Dendritic cell treated with granulocyte-macrophage colony-stimulating factor and Interleukin-4, amounts not matched to agents 40 ng/mL and 50 ng/mL, for 4 days (primary cell): Measurements from ENCODE around the gene DCLK1.
"Not testable (repeated sequence)": the region's sequence is repeated elsewhere in the genome, so short reads cannot be mapped to it uniquely, and the experiment has no call there.

ENCODE experiments used
- H3K27ac Mint-ChIP-seq: one replicate; pipeline ENCODE4 v1.8.0; 2022; ENCODE audit warnings: mild to moderate bottlenecking, mixed read lengths
- H3K27me3 Mint-ChIP-seq: one replicate; pipeline ENCODE4 v1.8.0; 2022; ENCODE audit warnings: mild to moderate bottlenecking, mixed read lengths
- H3K36me3 Mint-ChIP-seq: one replicate; pipeline ENCODE4 v1.8.0; 2022; ENCODE audit warnings: low read depth, mixed read lengths
- H3K4me1 Mint-ChIP-seq: one replicate; pipeline ENCODE4 v1.8.0; 2022; ENCODE audit warnings: low read depth, mixed read lengths
- H3K4me3 Mint-ChIP-seq: one replicate; pipeline ENCODE4 v1.8.0; 2022; ENCODE audit warnings: mild to moderate bottlenecking, moderate library complexity, mixed read lengths
- H3K9me3 Mint-ChIP-seq: one replicate; pipeline ENCODE4 v1.8.0; 2022; ENCODE audit warnings: mixed read lengths
- intact Hi-C: fragments of 100-400 bp; cut with micrococcal nuclease; formaldehyde crosslinking; loops from one replicate; pipeline ENCODE4 v1.15.0; 2022

Gene DCLK1

GRCh38 chr13:36115306-36115705 lies 15.9 kb downstream of the DCLK1 start:
- intact Hi-C loops, result no loop called here
- H3K36me3 Mint-ChIP-seq, result no peaks in the 10 kb centered on the region
- H3K4me1 Mint-ChIP-seq, result no peaks in the 10 kb centered on the region
- no peak overlapping the region for H3K27ac Mint-ChIP-seq
- no peak overlapping the region for H3K4me3 Mint-ChIP-seq
- no peaks in the 10 kb centered on the region for H3K27me3 Mint-ChIP-seq
- no peaks in the 10 kb centered on the region for H3K9me3 Mint-ChIP-seq

- Mint-ChIP-seq H3K27me3 (no peaks in the 10 kb centered on the region), H3K36me3 (no peaks in the 10 kb centered on the region), H3K4me1 (no peaks in the 10 kb centered on the region), H3K27ac (no peak overlapping the region), H3K9me3 (no peaks in the 10 kb centered on the region), H3K4me3 (no peak overlapping the region)
- intact Hi-C loops, result no loop called here
These were observed 16.9 kb downstream of the DCLK1 start for GRCh38 chr13:36114233-36114632.

GRCh38 chr13:36108954-36109353 lies 22.2 kb downstream of the DCLK1 start:
- intact Hi-C loops, result no loop called here
- H3K36me3 Mint-ChIP-seq, result no peaks in the 10 kb centered on the region
- no peaks in the 10 kb centered on the region for H3K4me1 Mint-ChIP-seq
- H3K27me3 Mint-ChIP-seq, result no peaks in the 10 kb centered on the region
- no peak overlapping the region for H3K27ac Mint-ChIP-seq
- no peak overlapping the region for H3K4me3 Mint-ChIP-seq
- H3K9me3 Mint-ChIP-seq, result no peaks in the 10 kb centered on the region

DNA sequence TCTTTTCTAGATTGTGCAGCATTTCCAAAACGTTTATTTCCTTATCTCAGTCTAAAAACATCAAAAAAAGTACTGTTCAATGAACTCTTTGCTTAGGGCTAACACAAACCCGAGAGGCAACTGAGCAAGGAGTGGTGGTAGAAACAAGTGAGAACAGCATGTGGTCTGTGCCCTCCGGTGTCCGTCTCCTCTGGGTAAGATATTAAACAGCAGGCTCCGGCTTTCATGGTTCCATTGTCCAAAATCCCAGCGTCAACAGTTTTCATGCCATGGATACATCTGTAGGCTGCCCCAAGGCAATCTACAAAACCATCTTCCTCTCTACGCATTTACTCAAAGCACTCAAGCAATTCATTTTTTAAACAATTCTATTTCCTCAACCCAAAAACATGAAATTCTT lies 22.8 kb downstream of the DCLK1 start:
- no peaks in the 10 kb centered on the region for H3K27me3 Mint-ChIP-seq
- H3K4me1 Mint-ChIP-seq, result no peaks in the 10 kb centered on the region
- no peaks in the 10 kb centered on the region for H3K9me3 Mint-ChIP-seq
- no peaks in the 10 kb centered on the region for H3K36me3 Mint-ChIP-seq
- intact Hi-C loops, result no loop called here
- H3K4me3 Mint-ChIP-seq, result no peak overlapping the region
- no peak overlapping the region for H3K27ac Mint-ChIP-seq

DNA sequence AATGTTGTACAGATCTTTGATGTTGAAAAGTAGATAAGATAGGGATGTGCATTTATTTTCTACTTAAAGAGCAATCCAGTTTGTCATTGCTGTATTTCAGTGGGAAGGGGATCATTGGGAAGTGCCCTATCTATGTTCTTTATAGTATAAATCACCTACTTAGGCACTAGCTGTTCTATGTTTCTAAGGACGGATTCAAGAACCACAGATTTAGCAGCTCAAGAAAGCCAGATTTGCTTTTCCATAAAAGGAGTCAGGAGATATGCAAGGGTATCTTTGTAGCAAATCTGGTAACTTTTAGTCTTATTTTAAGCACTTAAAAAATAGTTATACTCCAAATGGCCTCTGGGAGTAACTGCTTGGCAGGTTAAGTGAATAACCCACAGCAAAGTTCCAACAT lies 23.7 kb downstream of the DCLK1 start:
- Mint-ChIP-seq H3K36me3 (no peaks in the 10 kb centered on the region), H3K27me3 (no peaks in the 10 kb centered on the region), H3K27ac (no peak overlapping the region), H3K4me3 (no peak overlapping the region), H3K4me1 (no peaks in the 10 kb centered on the region), H3K9me3 (no peaks in the 10 kb centered on the region)
- intact Hi-C loops, result no loop called here

GRCh38 chr13:36105726-36106125 lies 25.5 kb downstream of the DCLK1 start:
- H3K36me3 Mint-ChIP-seq, result no peaks in the 10 kb centered on the region
- no peak overlapping the region for H3K27ac Mint-ChIP-seq
- intact Hi-C loops, result no loop called here
- no peaks in the 10 kb centered on the region for H3K9me3 Mint-ChIP-seq
- H3K4me3 Mint-ChIP-seq, result no peak overlapping the region
- no peaks in the 10 kb centered on the region for H3K27me3 Mint-ChIP-seq
- H3K4me1 Mint-ChIP-seq, result no peaks in the 10 kb centered on the region

DNA sequence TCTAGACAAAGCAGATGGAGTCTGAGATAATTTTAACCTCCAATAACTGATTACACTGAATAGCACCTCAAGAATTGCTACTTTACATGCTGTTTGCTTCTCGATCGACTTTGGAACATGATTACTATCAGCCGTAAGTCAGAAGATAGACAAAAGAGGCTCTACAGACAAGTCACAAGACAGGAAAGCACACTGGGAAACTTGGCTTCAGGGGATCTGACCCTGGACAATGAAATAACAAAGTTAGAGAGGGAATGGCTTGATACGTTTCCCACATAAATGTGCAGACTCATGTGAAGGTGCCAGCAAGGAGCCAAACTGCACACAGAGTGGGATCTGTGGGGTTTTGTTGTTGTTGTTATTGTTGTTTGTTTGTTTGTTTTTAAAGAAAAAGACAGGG lies 28.5 kb downstream of the DCLK1 start:
- Mint-ChIP-seq H3K4me3 (no peak overlapping the region), H3K9me3 (no peaks in the 10 kb centered on the region), H3K36me3 (no peaks in the 10 kb centered on the region), H3K27ac (no peak overlapping the region), H3K4me1 (no peaks in the 10 kb centered on the region), H3K27me3 (no peaks in the 10 kb centered on the region)
- intact Hi-C loops, result no loop called here

DNA sequence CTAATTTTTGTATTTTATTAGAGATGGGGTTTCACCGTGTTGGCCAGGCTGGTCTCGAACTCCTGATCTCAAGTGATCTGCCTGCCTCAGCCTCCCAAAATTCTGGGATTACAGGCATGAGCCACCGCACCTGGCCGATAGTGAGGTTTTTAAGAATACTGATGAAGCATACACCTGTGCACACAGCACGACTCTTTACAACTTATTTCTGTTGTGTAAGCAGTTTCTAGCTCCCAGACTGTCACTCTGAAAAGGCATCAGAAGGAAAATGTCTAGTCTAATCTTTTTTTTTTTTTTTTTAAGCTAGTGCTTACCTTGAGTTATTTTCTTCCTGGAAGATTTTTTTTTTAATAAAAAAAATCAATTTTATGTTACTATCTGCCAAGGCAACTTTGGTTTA lies 29.3 kb downstream of the DCLK1 start:
- H3K27me3 Mint-ChIP-seq, H3K36me3 Mint-ChIP-seq, H3K4me3 Mint-ChIP-seq, intact Hi-C loops, H3K4me1 Mint-ChIP-seq, H3K27ac Mint-ChIP-seq, H3K9me3 Mint-ChIP-seq: not testable (repeated sequence)

DNA sequence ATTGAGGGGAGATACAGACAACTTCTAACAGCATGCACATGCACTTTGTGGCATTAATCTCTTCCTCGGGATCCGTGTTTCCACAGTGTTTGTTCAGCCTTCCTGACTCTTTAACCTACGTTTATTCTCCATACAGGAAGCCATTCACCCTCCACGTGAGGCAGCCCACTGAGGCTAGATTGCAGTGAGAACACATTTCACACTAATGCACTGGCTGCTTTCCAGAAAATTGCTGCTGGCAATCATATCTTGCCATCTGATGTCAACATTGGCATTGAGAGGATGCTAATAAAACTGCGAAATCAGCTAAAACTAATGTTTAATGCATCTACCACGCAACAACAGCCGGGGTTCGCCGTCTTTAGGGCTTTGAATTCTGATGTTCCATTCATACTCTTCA lies 30.0 kb downstream of the DCLK1 start:
- no peak overlapping the region for H3K4me3 Mint-ChIP-seq
- H3K27me3 Mint-ChIP-seq, result no peaks in the 10 kb centered on the region
- intact Hi-C loops, result no loop called here
- no peaks in the 10 kb centered on the region for H3K9me3 Mint-ChIP-seq
- H3K4me1 Mint-ChIP-seq, result no peaks in the 10 kb centered on the region
- no peaks in the 10 kb centered on the region for H3K36me3 Mint-ChIP-seq
- H3K27ac Mint-ChIP-seq, result no peak overlapping the region

DNA sequence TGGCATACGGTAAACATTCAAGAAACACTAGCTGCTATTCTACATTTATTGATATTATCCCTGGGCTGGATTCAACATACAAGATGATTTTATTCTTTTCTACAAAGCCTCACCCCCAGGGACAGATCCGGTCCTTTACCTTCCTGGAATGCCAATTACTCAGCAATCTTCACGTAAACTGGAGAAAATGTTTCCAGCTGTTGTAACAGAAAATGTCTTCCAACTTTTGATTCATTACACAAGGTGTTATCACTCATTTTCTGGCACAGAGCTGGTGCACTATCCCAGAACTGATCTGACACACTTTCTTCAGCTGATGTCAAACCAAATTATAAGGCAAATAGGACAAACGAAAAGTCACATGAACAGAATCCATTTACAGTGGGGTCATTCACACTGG lies 33.1 kb downstream of the DCLK1 start:
- H3K27ac Mint-ChIP-seq, result no peak overlapping the region
- no peaks in the 10 kb centered on the region for H3K27me3 Mint-ChIP-seq
- H3K4me3 Mint-ChIP-seq, result no peak overlapping the region
- H3K9me3 Mint-ChIP-seq, result peaks cover under 1% of the 10 kb centered on the region
- no peaks in the 10 kb centered on the region for H3K36me3 Mint-ChIP-seq
- no peaks in the 10 kb centered on the region for H3K4me1 Mint-ChIP-seq
- intact Hi-C loops, result no loop called here

DNA sequence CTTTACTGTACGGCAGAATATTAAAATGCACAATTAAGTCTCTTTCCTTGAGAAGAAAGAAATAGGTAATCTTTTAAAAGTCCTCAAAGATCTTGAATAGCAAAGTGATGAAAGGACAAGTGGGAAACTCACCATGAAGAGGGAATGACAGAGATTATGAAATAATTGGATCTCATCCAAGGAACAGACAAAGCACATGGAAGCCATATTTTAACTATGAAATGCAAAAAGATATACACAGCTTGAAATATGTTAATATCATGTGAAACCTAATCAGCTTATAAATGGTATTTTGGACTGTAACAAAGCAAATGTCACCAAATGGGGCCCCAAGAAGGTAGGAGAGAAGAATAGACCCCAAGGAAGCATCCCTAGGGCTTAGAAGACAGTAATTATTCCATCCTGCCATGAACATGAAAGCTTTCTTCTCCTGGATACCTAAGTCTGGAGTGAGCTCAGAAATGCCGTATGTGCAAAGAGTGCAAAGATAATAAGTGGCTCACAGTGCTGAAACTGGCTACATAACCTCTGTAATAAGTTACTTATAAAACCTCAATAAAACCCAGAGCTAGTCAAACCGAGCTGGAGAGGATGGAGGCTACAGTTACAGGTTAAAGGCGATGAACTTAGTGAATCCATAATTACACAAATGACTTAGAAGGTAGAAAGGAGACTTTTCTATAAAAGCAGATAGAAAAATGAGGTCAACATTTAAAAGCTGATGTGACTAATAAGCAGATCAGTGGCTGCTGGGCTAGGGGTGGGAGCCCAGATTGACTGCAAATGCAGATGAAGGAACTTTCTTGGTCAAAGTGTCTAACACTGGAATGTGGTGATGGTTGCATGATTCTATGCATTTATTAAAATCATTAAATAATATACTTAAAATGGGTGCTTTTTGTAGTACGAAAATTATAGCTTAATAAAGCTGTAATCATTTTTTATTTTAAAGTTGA lies 34.4 kb downstream of the DCLK1 start:
- no peaks in the 10 kb centered on the region for H3K36me3 Mint-ChIP-seq
- no peaks in the 10 kb centered on the region for H3K4me1 Mint-ChIP-seq
- no peak overlapping the region for H3K4me3 Mint-ChIP-seq
- H3K9me3 Mint-ChIP-seq, result peaks cover 8% of the 10 kb centered on the region
- H3K27me3 Mint-ChIP-seq, result no peaks in the 10 kb centered on the region
- intact Hi-C loops, result no loop called here
- H3K27ac Mint-ChIP-seq, result no peak overlapping the region

DNA sequence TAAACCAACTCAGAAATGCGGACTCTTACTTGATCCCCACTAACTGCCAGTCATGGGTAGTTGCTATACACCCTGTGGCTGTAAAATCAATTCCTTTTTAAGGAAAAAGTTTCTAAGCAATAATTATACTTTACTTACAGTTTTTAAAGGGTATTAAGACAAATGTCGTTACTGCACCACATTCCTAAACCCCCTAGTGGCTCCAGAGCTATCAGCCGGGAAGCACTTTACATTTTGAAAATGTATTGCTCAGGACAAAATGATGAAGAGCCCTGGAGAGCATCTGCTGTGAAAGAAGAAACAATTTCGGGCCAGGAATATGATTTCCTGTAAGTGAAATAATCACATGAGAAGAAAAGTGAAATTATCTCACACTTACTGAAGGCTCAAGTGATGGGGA lies 36.7 kb downstream of the DCLK1 start:
- H3K9me3 Mint-ChIP-seq, result peaks cover 8% of the 10 kb centered on the region
- H3K4me1 Mint-ChIP-seq, result no peaks in the 10 kb centered on the region
- H3K27me3 Mint-ChIP-seq, result no peaks in the 10 kb centered on the region
- H3K4me3 Mint-ChIP-seq, result no peak overlapping the region
- intact Hi-C loops, result no loop called here
- H3K27ac Mint-ChIP-seq, result no peak overlapping the region
- no peaks in the 10 kb centered on the region for H3K36me3 Mint-ChIP-seq

GRCh38 chr13:36090592-36090991 lies 40.6 kb downstream of the DCLK1 start:
- Mint-ChIP-seq H3K27ac (no peak overlapping the region), H3K36me3 (no peaks in the 10 kb centered on the region), H3K4me1 (no peaks in the 10 kb centered on the region), H3K27me3 (no peaks in the 10 kb centered on the region), H3K4me3 (no peak overlapping the region), H3K9me3 (peaks cover 8% of the 10 kb centered on the region)
- intact Hi-C loops, result no loop called here

DNA sequence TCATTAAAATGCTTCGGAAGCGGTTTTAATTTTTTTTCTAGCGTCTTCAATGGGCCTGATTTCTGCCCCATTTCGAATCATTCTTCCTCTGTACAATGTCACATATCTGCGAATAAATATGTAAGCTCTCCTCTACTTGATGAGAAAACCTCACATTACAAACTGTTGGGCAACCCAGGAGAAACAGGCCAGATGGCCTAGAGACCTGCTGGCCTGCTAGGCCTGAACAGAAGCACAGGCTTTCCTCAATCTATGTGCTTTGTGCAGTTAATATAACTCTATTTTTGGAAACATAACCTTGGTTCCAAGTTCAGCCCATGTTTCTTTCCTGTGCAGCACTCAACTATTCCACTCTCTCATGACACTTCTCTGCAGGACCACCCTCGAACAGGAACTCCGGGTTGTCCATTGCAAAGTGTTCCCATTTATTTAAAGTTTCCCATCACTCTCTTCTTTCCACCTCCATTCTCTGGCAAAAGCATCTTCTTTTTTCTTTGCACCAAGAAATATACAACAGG lies 42.0 kb downstream of the DCLK1 start:
- Mint-ChIP-seq H3K36me3 (no peaks in the 10 kb centered on the region), H3K9me3 (peaks cover 8% of the 10 kb centered on the region), H3K27ac (no peak overlapping the region), H3K4me1 (no peaks in the 10 kb centered on the region), H3K27me3 (no peaks in the 10 kb centered on the region), H3K4me3 (no peak overlapping the region)
- intact Hi-C loops, result no loop called here

- Mint-ChIP-seq H3K4me3 (no peak overlapping the region), H3K9me3 (peaks cover 8% of the 10 kb centered on the region), H3K36me3 (no peaks in the 10 kb centered on the region), H3K27me3 (no peaks in the 10 kb centered on the region), H3K4me1 (no peaks in the 10 kb centered on the region), H3K27ac (no peak overlapping the region)
- intact Hi-C loops, result no loop called here
These were observed 42.7 kb downstream of the DCLK1 start for GRCh38 chr13:36088463-36088862.
